GM21390 (cell line): ENCODE data around the gene IL17B.

ENCODE experiments used
- ATAC-seq: cut with Tn5 transposase; IDR thresholded peaks from one replicate; pipeline ENCODE4 v1.9.1; 2021; ENCODE audit not compliant: unreplicated experiment

IL17B gene

DNA sequence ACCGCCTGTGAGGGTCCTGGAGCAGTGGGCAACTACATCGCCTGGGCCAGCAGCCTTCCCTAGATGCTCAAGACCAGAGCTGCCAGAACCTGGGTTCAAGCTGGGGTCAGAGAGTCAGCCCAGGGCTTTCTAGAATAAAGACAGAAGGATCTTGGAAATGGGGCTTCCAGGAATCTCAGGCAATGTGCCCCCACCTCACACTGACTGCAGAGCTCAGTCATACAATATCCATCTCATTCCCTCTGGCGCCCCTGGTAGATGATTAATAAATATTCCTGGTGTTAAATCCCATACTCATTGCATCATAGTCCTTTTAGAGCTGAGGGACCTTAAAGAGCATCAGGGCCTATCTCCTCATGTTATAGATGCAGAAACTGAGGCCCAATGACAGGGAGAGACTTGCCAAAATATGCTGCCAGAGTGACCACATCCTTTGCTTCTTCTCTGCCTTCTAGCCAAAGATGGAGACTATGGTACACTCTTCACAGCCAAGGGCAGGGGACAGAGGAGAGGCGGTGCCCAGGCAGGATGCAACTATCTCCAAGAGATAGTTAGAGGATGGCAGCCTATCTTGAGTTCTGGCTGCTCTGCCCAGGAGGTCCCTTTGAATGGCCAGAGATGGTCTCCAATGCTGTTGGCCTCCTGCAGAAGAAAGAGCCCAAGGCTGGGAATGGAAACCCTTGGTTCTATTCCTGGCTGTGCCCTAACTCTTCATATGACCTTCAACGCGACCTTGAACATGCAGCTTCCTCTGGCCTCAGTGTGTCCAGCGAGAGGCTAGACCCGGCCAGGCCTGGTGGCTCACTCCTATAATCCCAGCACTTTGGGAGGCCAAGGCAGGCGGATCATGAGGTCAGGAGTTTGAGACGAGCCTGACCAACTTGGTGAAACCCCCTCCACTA lies 36.2 kb upstream of the IL17B start:
- no peak for ATAC-seq

DNA sequence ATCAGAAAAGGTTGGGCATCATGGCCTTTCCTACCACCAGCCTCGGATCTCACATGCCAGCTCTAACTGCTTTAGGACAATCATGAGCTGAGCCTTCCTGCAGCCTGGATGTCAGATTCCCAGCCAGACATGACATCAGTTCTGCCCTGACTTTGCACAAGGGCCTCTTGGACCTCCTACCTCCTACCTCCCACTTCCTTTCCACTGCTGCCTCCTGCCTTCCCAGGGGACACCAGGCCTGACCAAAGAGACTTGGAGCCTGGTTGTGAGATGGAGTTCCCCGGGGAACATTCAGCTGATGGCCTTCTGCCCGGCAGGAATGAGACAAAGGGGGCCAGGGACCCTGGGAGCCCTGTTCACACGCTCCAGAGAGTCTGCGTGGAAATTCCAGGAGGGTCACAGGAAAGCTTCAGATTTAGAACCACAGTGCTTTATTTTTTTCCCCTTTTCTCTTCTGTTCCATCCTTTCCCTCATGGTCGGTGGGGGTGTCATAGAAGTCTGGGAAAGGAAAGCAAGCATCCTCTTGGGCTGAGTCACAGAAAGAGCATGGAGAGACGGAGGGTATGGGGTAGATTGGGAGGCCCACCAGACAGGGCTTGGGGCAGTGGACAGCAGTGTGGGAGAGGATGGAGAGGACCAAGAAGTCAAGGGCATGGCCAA lies 35.4 kb upstream of the IL17B start:
- no peak for ATAC-seq

DNA sequence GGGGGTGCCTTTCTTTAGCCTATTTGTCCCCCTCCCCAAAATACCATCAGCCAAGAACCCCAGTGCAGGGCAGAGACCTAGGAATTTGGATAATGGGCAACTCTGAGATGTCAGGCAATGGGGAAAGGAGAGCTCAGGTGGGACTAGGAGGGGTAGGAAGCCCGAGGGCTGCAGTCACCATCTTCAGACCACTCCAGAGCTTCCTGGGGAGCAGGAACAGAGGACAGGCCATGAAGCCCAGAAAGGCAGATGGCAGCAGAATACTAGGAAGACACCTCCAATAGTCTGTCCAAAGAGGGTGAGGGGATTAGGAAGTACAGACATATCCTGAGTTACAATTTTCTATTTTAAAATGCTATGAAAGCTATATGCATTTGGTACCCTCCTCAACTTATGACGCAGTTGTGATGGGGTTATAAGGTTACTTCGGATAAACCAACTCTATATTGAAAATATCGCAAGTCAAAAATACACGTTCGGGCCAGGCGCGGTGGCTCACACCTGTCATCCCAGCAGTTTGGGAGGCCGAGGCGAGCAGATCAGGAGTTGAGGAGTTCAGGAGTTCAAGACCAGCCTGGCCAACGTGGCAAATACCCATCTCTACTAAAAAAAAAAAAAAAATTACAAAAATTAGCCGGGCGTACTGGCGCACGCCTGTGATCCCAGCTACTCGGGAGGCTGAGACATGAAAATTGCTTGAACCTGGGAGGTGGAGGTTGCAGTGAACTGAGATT lies 34.6 kb upstream of the IL17B start:
- ATAC-seq = no peak

DNA sequence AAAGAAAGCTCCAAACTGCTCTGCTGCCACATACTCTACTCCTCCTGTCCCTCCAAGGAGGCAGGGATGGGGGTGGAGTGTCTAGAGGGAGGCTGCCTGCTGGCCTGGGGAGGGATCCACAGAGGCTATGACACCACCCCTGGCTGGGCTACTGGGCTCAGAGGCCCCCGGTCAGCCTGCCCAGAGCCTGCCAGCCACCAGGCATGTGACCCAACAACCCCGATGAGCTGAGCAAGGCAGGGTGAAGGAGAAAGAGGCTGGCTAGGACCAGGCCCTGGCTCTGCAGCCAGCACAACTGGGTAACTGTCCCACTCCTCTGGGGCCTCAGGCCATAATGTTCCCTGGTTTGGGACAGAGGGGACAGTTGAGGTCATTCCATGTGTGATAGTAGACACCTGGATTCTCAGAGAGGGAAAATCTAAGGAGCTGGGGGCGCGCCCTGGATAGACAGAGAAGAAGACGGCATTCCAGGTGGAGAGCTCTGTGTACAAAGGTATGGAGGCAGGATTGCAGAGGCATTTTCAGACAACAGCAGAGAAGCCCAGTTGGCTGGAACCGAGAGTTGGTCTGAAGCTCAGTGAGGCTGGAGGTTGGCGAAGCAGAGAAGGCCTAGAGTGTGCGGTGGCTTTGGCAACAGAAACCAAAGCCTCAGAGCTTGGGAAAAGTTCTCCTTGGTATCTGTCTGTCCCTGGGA lies 33.8 kb upstream of the IL17B start:
- no peak for ATAC-seq

DNA sequence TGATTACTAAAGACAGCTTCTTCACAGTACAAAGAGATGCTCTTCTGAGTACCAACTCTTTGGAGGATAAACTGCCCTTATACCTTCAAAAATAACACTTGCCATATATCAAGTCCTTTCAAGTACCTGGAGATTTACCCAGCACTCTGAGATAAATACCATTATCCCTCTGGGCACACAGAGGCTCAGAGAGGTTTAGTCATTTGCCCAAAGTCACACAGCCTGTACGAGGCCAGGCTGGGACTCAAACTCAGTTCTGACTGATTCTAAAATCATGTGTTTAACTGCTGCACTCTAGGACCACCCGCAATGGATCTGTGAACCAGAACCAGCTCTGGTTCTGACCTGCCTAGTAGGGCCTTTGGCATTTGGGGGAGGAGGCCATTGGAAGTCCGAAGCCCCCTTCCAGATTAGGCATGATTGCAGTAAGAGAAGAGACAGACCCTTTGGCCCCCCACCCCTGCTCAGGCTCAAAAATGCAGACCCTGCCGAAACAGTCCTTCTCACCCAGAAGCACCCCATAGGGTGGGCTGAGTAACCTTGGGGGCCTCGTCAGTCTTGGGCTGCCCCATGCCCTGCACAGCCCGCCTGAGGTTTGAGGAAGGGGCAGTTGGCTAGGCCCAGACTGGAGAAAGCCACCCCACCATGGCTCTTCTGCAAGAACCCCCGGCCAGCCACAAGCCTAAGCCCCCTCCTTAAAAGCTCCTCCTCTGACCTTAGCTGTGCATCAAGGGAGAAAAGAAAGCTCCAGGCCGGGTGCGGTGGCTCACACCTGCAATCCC lies 32.8 kb upstream of the IL17B start:
- no peak for ATAC-seq

DNA sequence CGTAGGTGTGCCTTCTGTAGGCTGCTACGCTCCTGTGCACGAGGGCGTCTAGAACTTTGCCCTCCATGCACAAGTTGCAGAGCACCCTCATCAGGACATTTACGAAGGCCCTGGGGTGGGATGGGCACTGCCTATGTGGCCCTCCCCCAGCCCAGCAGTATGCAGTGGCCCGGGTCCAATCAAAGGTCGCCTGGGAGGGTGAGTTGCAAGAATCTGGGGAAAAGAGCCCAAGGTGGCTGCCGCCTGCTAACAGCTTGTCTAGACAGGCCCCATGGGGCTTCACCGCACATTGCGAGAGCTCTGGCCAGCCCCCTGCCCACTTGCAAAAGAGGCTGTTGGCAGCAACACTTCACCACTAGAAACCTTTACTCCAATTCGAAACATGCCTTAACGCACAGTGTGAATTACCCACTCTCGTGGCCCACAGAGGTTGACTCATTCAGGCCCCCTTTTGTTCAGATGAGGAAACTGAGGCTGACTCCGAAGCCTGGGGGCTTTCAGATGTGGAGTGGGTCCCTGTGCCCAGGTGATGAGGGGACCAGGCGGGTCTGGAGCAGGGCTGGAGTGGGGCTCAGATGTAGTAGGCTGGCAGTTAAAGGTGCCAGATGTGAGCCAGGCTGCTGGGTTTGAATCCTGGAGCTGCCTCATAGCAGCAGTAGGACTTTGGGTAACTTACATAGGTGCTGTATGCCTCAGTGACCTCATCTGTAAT lies 31.8 kb upstream of the IL17B start:
- no peak for ATAC-seq

DNA sequence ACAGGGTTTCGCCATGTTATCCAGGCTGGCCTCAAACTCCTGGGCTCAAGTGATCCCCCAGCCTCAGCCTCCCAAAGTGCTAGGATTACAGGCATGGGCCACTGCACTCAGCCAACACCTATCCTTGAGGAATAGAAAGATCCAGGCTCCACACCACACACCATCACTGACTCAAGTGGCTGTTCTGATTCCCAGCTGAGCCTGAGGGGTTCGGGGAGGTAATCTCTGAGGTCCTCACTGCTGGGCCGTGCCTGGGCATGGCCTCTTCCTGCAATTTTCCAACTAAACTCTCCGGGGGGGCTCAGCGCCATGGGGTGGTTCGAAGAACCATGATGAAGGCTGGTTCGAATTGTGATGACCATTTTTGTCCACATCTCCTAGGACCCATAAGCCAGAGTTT lies 31.0 kb upstream of the IL17B start:
- ATAC-seq = no peak

DNA sequence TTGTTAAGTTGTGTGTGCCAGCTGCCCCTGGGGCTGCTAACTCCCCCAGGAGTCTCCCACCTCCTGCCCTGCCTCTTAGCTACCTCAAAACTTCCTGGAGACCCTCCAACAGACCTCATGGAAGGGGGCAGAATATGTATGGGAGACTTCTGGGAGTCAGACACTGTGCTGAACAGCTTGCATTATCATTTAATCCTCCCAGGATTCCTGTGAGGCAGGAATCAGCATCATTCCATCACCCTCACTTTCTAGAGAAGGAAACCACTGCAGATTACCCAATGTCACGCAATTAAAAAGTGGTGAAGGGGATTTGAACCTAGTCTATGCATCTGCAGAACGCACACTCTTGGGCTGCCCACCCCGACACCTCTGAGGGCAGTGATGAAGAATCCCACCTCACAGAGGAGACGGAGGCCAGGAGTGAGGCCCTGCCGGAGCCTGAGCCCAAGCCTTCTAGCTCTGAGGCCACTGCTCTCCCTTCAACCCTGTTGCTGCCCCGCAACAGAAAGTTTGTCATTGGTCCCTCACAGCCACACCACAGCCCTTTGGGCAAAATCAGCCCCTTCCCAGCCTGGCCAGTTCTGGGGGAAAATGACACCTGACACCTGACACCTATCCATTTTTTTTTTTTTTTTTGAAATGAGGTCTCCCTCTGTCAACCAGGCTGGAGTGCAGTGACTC lies 30.3 kb upstream of the IL17B start:
- no peak for ATAC-seq

DNA sequence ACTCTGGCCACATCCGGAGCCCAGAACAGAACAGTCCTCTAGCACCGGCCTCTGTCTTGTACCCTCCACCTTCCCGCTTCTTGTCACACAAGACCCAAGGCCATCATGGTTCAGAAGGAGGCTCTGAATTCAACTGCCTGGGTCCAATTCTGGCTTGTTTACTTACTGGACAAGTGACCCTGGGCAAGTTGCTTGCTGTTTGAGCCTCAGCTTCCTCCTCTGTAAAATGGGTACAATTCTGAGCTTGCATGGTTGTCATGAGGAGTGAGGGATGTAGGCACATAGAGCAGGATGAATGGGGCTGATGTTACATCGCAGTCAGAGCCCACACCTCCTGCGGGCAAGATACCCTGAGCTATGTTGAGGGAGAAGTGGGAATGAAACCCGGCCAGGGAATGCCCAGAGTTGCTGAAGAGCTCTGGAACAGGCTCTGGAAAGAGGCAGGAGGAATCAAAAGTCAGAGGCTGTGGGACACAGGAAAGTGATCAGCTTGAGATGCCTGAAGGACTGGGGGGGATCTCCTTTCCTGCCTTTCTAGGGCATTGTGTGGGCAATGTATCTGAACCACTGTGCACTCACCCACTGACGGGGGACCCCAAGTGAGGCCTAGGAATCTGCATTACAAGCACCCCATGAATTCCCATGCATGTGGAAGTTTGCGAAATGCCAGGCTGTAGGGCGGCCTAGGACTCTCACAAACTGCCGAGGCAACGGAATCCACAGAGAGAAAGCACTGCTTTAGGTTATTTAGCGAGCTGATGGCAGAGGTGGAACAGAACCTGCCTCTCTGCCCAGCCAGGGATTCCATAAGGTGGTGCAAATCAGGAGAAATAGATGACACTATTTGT lies 29.4 kb upstream of the IL17B start:
- ATAC-seq = no peak

DNA sequence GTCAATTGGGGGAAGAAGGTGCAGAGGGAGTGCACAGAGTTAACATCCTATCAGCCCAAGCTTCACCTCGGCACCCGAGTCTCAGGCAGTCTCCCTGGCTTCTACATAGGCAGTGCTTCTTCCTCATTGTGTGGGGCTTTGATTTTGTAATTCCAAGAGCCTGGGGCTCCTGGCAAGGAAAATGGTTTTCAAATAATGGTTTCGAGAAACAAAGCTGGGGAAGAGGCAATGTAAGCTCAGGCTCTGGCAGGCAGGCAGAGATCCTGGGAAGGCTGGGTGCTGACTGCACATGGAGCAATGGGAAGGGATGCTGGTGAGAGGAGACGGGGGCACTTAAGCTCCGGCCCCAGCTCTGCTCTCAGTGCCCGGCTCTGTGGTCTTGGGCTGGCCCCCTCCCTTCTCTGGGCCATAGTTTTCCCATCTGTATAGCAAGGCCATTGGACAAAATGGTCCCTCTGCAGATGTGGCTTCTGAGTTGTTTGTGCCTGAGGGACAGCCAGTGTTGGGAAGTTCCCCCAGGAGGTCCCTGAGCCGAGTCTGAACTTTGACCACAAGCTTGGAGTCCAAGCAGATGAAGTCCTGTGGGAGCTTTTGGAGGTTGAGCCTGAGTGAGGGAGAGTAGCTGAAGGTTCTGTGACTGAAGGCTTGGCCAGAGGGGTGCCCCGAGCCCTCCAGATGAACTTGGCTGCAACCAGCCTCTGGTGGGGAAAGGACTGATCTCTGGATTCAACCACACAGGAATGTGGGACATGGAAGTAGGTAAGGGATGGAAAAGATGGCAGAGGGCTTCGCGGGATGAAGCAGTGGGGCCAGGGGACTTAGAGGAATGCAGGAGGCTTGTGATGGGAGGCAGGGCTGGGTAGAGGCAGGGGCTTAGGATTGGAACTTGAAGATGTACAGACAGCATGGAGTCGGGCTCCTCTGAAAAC lies 28.5 kb upstream of the IL17B start:
- ATAC-seq = no peak

DNA sequence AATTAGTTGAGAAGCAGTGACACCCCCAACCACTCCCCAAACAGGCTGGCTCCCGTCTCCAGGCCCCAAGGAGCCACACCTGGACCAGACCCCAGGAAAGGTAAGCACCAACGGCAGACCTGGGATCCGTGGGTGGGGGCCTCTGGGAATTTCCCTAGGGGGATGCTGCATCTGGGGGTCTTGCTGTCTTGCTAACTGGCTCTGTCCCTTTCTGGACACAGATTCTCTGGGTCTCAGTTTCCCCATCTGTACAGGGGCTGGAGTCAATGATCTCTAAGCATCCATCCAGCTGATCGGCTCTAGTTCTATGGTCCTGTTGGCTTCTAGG lies 27.9 kb upstream of the IL17B start:
- no peak for ATAC-seq

DNA sequence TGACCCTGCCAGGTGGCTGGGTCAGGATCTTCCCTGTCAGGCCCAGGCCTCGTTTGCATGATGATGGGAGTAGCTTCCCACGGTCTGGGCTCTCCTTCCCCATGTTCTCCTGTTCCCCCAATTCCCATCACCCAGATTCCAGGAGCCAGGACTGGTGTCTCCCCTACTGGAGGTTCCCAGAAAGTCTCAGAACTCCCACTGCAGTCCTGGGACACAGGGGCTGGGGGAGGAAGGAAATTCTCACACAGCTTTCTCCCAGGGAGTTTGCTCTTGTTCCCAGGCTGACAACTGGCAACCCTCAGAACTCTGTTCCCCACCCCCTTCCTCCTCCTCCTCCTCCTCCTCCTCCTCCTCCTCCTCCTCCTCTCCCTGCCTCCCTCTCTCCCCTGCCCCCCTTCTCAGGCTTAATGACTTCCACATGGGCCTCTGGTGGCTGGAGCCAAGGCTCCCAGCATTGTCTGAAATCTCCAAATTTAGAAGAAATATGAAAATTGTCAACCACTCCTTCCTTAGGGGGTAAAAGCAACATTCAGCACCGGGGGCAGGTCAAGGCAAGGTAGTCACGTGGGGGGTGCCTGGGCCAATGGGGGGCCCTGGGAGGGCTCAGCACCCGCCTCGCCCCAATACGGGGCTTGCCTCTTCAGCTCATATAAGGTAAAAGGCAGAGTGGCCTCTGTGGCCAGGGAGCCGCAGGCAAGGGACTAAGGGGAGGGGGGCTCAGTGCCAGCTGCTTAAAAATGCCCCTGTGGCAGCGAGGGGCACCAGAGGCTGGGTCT lies 27.3 kb upstream of the IL17B start:
- ATAC-seq = no peak

DNA sequence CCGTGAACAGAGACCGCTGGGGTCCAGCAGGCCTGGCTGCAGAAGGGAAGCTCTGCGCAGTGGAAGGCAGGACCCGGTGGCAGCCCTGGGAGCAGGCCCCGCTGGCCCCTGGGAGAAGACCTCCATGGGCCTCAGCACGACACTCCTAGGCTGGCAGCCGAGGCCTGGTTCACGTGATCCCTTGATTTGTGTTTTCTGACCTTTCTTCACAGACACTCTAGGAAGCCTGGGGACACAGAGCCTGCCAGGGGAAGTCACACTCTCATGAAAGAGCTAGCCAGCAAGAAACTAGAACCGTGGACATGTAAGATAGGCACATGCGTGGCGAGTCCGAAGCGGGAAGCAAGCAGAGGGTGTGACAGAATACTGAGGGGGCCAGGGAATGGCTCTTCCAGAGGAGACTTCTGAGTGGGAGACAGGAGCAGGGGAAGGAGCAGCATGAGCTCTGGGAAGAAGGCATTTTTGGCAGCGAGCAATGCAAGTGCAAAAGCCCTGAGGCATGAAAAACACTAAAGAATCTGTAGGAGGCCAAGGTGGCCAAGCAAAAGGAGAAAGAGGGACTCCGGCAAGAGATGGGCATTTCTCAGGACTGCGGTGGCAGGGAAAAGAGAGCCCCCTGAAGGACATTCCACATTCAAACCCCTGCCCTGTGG lies 26.6 kb upstream of the IL17B start:
- ATAC-seq = no peak

DNA sequence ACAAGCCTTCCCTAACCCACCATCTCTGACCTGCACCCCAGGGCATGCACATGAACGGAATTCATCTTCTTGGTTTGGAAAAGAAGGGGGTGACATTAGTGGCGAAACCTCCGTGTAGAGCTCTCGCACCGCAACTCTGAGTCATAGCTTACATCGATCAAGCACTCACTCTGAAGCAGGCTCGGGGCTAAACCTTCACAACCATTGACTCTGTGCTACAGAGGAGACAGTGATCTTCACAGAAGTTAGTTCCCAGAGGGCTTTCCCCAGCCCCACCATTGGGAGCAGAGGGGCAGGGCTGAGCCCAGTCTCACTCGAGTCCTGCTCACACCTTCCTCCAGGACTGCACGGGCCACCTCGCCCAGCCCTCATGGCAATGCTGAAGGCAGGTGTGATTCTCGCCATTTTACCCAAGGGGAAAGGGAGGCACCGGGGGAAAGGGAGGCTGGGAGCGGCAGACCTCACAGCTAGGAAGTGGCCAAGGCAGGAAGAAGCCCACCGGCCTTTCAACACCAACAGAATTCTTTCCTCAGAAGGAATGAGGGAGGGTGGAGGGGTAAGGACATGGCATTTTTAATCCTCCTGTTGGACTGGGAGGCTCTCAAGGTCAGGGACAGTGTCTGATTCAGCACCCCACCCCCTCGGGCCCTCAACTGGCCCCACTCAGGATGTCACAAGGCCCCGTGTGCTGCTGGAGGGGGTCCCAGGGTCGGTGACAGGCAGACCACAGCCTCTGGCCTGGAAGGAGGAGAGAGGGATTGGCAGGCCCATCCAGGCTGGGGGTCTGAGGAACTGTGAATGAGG lies 25.9 kb upstream of the IL17B start:
- no peak for ATAC-seq
